Stomach smooth muscle (tissue), 2 donors: ENCODE results near the gene CAMK2D.
"Not testable (repeated sequence)": the region's sequence is repeated elsewhere in the genome, so short reads cannot be mapped to it uniquely, and the experiment has no call there.

ENCODE experiments used
- H3K27ac ChIP-seq: one replicate; pipeline ENCODE4 v1.7.0; 2013; ENCODE audit warnings: mild to moderate bottlenecking, low read length, inconsistent platforms
- H3K27me3 ChIP-seq, 2 donors: one replicate each; pipeline ENCODE4 v1.7.0; 2013; ENCODE audit warnings: low read length in 2 of 2; ENCODE audit not compliant: insufficient read depth in 2 of 2, control insufficient read depth in 1 of 2
- H3K36me3 ChIP-seq, 2 donors: one replicate each; pipeline ENCODE4 v1.7.0; 2013; ENCODE audit warnings: low read length in 2 of 2; ENCODE audit not compliant: control insufficient read depth in 2 of 2, insufficient read depth in 2 of 2
- H3K4me1 ChIP-seq: one replicate; pipeline ENCODE4 v1.7.0; 2013; ENCODE audit warnings: low read length; ENCODE audit not compliant: control insufficient read depth, insufficient read depth
- H3K4me3 ChIP-seq, 2 donors: one replicate each; pipeline ENCODE4 v1.7.0; 2013; ENCODE audit warnings: low read length in 2 of 2
- H3K9ac ChIP-seq, 2 donors: one replicate each; pipeline ENCODE4 v1.7.0; 2013; ENCODE audit warnings: low read length in 2 of 2, mild to moderate bottlenecking in 1 of 2
- H3K9me3 ChIP-seq, 2 donors: one replicate each; pipeline ENCODE4 v1.7.0; 2013; ENCODE audit warnings: low read length in 2 of 2; ENCODE audit not compliant: control insufficient read depth in 2 of 2
- donor health status: healthy.
- donor health status: Pancreatic carcinoma.

Gene CAMK2D

GRCh38 chr4:113733685-113734084 is 27.9 kb downstream of the CAMK2D start:
- Histone ChIP-seq H3K9me3 (no peaks in the 10 kb centered on the region), H3K4me3 (no peak overlapping the region), H3K36me3 (no peaks in the 10 kb centered on the region), H3K9ac (no peak overlapping the region), H3K4me1 (no peaks in the 10 kb centered on the region), H3K27me3 (no peaks in the 10 kb centered on the region), H3K27ac (no peak overlapping the region)

GRCh38 chr4:113732967-113733527 is 28.5 kb downstream of the CAMK2D start:
- Histone ChIP-seq H3K4me3 (no peak overlapping the region), H3K9ac (no peak overlapping the region), H3K9me3 (no peaks in the 10 kb centered on the region), H3K27ac (no peak overlapping the region), H3K36me3 (no peaks in the 10 kb centered on the region), H3K4me1 (no peaks in the 10 kb centered on the region), H3K27me3 (no peaks in the 10 kb centered on the region)

GRCh38 chr4:113730467-113731216 is 30.9 kb downstream of the CAMK2D start:
- Histone ChIP-seq H3K9ac (no peak overlapping the region), H3K27ac (no peak overlapping the region), H3K27me3 (no peaks in the 10 kb centered on the region), H3K9me3 (no peaks in the 10 kb centered on the region), H3K4me1 (no peaks in the 10 kb centered on the region), H3K4me3 (no peak overlapping the region), H3K36me3 (no peaks in the 10 kb centered on the region)

GRCh38 chr4:113727802-113728201 is 33.7 kb downstream of the CAMK2D start:
- Histone ChIP-seq H3K4me3 (no peak overlapping the region), H3K36me3 (no peaks in the 10 kb centered on the region), H3K9me3 (no peaks in the 10 kb centered on the region), H3K9ac (no peak overlapping the region), H3K27ac (no peak overlapping the region), H3K4me1 (no peaks in the 10 kb centered on the region), H3K27me3 (no peaks in the 10 kb centered on the region)

GRCh38 chr4:113725963-113726362 is 35.6 kb downstream of the CAMK2D start:
- Histone ChIP-seq H3K9ac (no peak overlapping the region), H3K4me3 (no peak overlapping the region), H3K9me3 (no peaks in the 10 kb centered on the region), H3K27me3 (no peaks in the 10 kb centered on the region), H3K4me1 (no peaks in the 10 kb centered on the region), H3K36me3 (no peaks in the 10 kb centered on the region), H3K27ac (no peak overlapping the region)

- no peak overlapping the region for H3K4me3 ChIP-seq
- no peaks in the 10 kb centered on the region for H3K27me3 ChIP-seq
- no peaks in the 10 kb centered on the region for H3K36me3 ChIP-seq
- H3K9ac ChIP-seq, result no peak overlapping the region
- no peaks in the 10 kb centered on the region for H3K4me1 ChIP-seq
- no peak overlapping the region for H3K27ac ChIP-seq
- no peaks in the 10 kb centered on the region for H3K9me3 ChIP-seq
Measured at GRCh38 chr4:113718252-113718651, 43.3 kb downstream of the CAMK2D start.

GRCh38 chr4:113711883-113712662 is 49.5 kb downstream of the CAMK2D start:
- H3K9me3 ChIP-seq, result no peaks in the 10 kb centered on the region
- no peak overlapping the region for H3K27ac ChIP-seq
- no peak overlapping the region for H3K4me3 ChIP-seq
- H3K9ac ChIP-seq, result no peak overlapping the region
- no peaks in the 10 kb centered on the region for H3K36me3 ChIP-seq
- H3K27me3 ChIP-seq, result no peaks in the 10 kb centered on the region
- no peaks in the 10 kb centered on the region for H3K4me1 ChIP-seq

- no peaks in the 10 kb centered on the region for H3K36me3 ChIP-seq
- no peak overlapping the region for H3K4me3 ChIP-seq
- no peaks in the 10 kb centered on the region for H3K4me1 ChIP-seq
- no peak overlapping the region for H3K9ac ChIP-seq
- no peaks in the 10 kb centered on the region for H3K9me3 ChIP-seq
- H3K27ac ChIP-seq, result no peak overlapping the region
- no peaks in the 10 kb centered on the region for H3K27me3 ChIP-seq
Measured at GRCh38 chr4:113708250-113708649, 53.3 kb downstream of the CAMK2D start.

- H3K27me3 ChIP-seq, result no peaks in the 10 kb centered on the region
- H3K4me3 ChIP-seq, result no peak overlapping the region
- no peak overlapping the region for H3K9ac ChIP-seq
- no peaks in the 10 kb centered on the region for H3K36me3 ChIP-seq
- no peak overlapping the region for H3K27ac ChIP-seq
- no peaks in the 10 kb centered on the region for H3K9me3 ChIP-seq
- H3K4me1 ChIP-seq, result no peaks in the 10 kb centered on the region
Measured at GRCh38 chr4:113707048-113707447, 54.5 kb downstream of the CAMK2D start.

GRCh38 chr4:113705097-113705496 is 56.4 kb downstream of the CAMK2D start:
- not testable (repeated sequence) for H3K27ac ChIP-seq, H3K9me3 ChIP-seq, H3K36me3 ChIP-seq, H3K4me3 ChIP-seq, H3K27me3 ChIP-seq, H3K9ac ChIP-seq, H3K4me1 ChIP-seq

- not testable (repeated sequence) for H3K27me3 ChIP-seq, H3K36me3 ChIP-seq, H3K4me3 ChIP-seq, H3K4me1 ChIP-seq, H3K9me3 ChIP-seq, H3K27ac ChIP-seq, H3K9ac ChIP-seq
Measured at GRCh38 chr4:113702596-113702995, 58.9 kb downstream of the CAMK2D start.
